WTC11 (cell line): Measurements from ENCODE around the gene POU3F1. TPM values are rescaled to one million over a fixed set of nuclear protein-coding genes. Genes with fewer than 3 reads are reported as not detected.

ENCODE experiments used
- ATAC-seq: fragments of 200-7000 bp; cut with Tn5 transposase; 2 replicates; pipeline ENCODE4 v1.10.0; 2021; ENCODE audit warnings: mild to moderate bottlenecking, moderate library complexity
- CTCF ChIA-PET: fragments of 300-600 bp; sonication (Branson Sonifier 250); formaldehyde crosslinking; loops from one replicate; lab custom pipeline; 2021; ENCODE audit warnings: antibody characterized with exemption; lab: Charles Lee
- POLR2A ChIA-PET: fragments of 350-600 bp; sonication (Branson Sonifier 250); formaldehyde crosslinking; loops from one replicate; lab custom pipeline; 2021; ENCODE audit warnings: antibody characterized with exemption; lab: Charles Lee
- DNase-seq: peaks from one replicate; pipeline ENCODE4 v3.0.0; 2021; ENCODE audit warnings: low spot score
- H3K27ac Mint-ChIP-seq: 2 replicates; pipeline ENCODE4 v1.8.0; 2021; ENCODE audit warnings: mixed read lengths
- H3K27me3 Mint-ChIP-seq: 2 replicates; pipeline ENCODE4 v1.8.0; 2021; ENCODE audit warnings: low read depth, mild to moderate bottlenecking, moderate library complexity, mixed read lengths
- H3K36me3 Mint-ChIP-seq: 2 replicates; pipeline ENCODE4 v1.8.0; 2021; ENCODE audit warnings: mixed read lengths
- H3K4me1 Mint-ChIP-seq: 2 replicates; pipeline ENCODE4 v1.8.0; 2022; ENCODE audit warnings: mixed read lengths
- H3K4me3 Mint-ChIP-seq: 2 replicates; pipeline ENCODE4 v1.8.0; 2021; ENCODE audit warnings: mild to moderate bottlenecking, moderate library complexity, mixed read lengths
- H3K9me3 Mint-ChIP-seq: 2 replicates; pipeline ENCODE4 v1.8.0; 2021; ENCODE audit warnings: mixed read lengths
- AR ChIP-seq: fragments of 250-450 bp; sonication (Bioruptor Pico); IDR thresholded peaks from 2 replicates; pipeline ENCODE4 v1.9.0; 2021; ENCODE audit warnings: mild to moderate bottlenecking
- CDX4 ChIP-seq: fragments of 250-450 bp; sonication (Bioruptor Pico); IDR thresholded peaks from 2 replicates; pipeline ENCODE4 v1.9.0; 2021; ENCODE audit warnings: moderate library complexity, mild to moderate bottlenecking, inconsistent platforms, borderline replicate concordance
- CREB1 ChIP-seq: sonication (generic); formaldehyde crosslinking; IDR thresholded peaks from 2 replicates; pipeline ENCODE4 v1.8.0; 2023; ENCODE audit warnings: mild to moderate bottlenecking, missing genetic modification reagents
- ELF4 ChIP-seq: sonication (generic); formaldehyde crosslinking; IDR thresholded peaks from 2 replicates; pipeline ENCODE4 v1.8.1; 2022; ENCODE audit warnings: low read depth, mild to moderate bottlenecking, moderate library complexity, missing genetic modification reagents
- ESRRA ChIP-seq: sonication (generic); formaldehyde crosslinking; IDR thresholded peaks from 2 replicates; pipeline ENCODE4 v1.8.1; 2022; ENCODE audit warnings: mild to moderate bottlenecking, missing genetic modification reagents, borderline replicate concordance
- GABPB1 ChIP-seq: sonication (generic); formaldehyde crosslinking; IDR thresholded peaks from 2 replicates; pipeline ENCODE4 v1.8.1; 2023; ENCODE audit warnings: mild to moderate bottlenecking, missing genetic modification reagents
- KAT7 ChIP-seq: sonication (generic); formaldehyde crosslinking; IDR thresholded peaks from 2 replicates; pipeline ENCODE4 v1.8.1; 2023; ENCODE audit warnings: missing genetic modification reagents, mild to moderate bottlenecking, borderline replicate concordance
- MXD4 ChIP-seq: fragments of 250-450 bp; sonication (Bioruptor Pico); IDR thresholded peaks from 2 replicates; pipeline ENCODE4 v1.8.0; 2021; ENCODE audit warnings: mild to moderate bottlenecking, moderate library complexity, borderline replicate concordance
- NR2C2 ChIP-seq: sonication (generic); formaldehyde crosslinking; IDR thresholded peaks from 2 replicates; pipeline ENCODE4 v1.8.0; 2022; ENCODE audit warnings: mild to moderate bottlenecking, missing genetic modification reagents
- NR3C1 ChIP-seq: sonication (generic); formaldehyde crosslinking; conservative IDR thresholded peaks from 2 replicates; pipeline ENCODE4 v1.8.1; 2023; ENCODE audit warnings: low read depth, mild to moderate bottlenecking, missing genetic modification reagents
- PREB ChIP-seq: sonication (generic); formaldehyde crosslinking; IDR thresholded peaks from 2 replicates; pipeline ENCODE4 v1.8.1; 2022; ENCODE audit warnings: mild to moderate bottlenecking, missing genetic modification reagents, moderate library complexity, borderline replicate concordance
- SMAD3 ChIP-seq: sonication (generic); formaldehyde crosslinking; IDR thresholded peaks from 2 replicates; pipeline ENCODE4 v1.8.0; 2022; ENCODE audit warnings: missing genetic modification reagents, mild to moderate bottlenecking, borderline replicate concordance
- TCF7 ChIP-seq: sonication (generic); formaldehyde crosslinking; IDR thresholded peaks from 2 replicates; pipeline ENCODE4 v1.8.0; 2022; ENCODE audit warnings: mild to moderate bottlenecking, low read depth, missing genetic modification reagents, moderate library complexity
- TEAD1 ChIP-seq: sonication (generic); formaldehyde crosslinking; IDR thresholded peaks from 2 replicates; pipeline ENCODE4 v1.8.0; 2022; ENCODE audit warnings: mild to moderate bottlenecking, missing genetic modification reagents
- ZMAT4 ChIP-seq: fragments of 250-450 bp; sonication (Bioruptor Pico); IDR thresholded peaks from 2 replicates; pipeline ENCODE4 v1.9.0; 2021; ENCODE audit warnings: mild to moderate bottlenecking
- ZNF396 ChIP-seq: fragments of 250-450 bp; sonication (Bioruptor Pico); IDR thresholded peaks from 2 replicates; pipeline ENCODE4 v1.8.0; 2021; ENCODE audit warnings: mild to moderate bottlenecking, moderate library complexity, borderline replicate concordance
- ZNF423 ChIP-seq: fragments of 250-450 bp; sonication (Bioruptor Pico); IDR thresholded peaks from 2 replicates; pipeline ENCODE4 v2.1.2; 2022; ENCODE audit warnings: mild to moderate bottlenecking, moderate library complexity
- total RNA-seq: library from RNA; stranded (reverse); gene quantifications from 3 replicates; pipeline ENCODE4 v1.2.3, GENCODE V29; 2021
- TF ChIP-seq, protein P1 (sequence below): sonication (generic); formaldehyde crosslinking; IDR thresholded peaks from 2 replicates; pipeline ENCODE4 v1.8.1; 2022; ENCODE audit warnings: low read depth, missing genetic modification reagents, borderline replicate concordance
- TF ChIP-seq, protein P2 (sequence below): sonication (generic); formaldehyde crosslinking; IDR thresholded peaks from 2 replicates; pipeline ENCODE4 v1.8.0; 2022; ENCODE audit warnings: missing genetic modification reagents

The POU3F1 gene
- total RNA-seq, 1 experiment from 2014 or later, result 18.9 TPM

GRCh38 chr1:38014724-38015424 lies 31.7 kb downstream of the POU3F1 start:
- Mint-ChIP-seq H3K27ac (no peak overlapping the region), H3K36me3 (peaks cover 35% of the 10 kb centered on the region), H3K27me3 (peaks cover 9% of the 10 kb centered on the region), H3K4me1 (peaks cover 9% of the 10 kb centered on the region), H3K9me3 (peaks cover 3% of the 10 kb centered on the region; the same call in 1 of the 2 replicates), H3K4me3 (no peak overlapping the region; the same call in 1 of the 2 replicates)
- DNase-seq (no peak), ATAC-seq (no peak)
- ChIA-PET POLR2A (no interaction called here), CTCF (interaction anchor here (0.6 to 1.0 kb wide), 3 partner anchors 13 to 475 kb away, joined by 3 to 5 read pairs (median 3); no protein-coding TSS in a partner anchor)
- TF ChIP-seq PREB, result no peak
- no peak for TF ChIP-seq MXD4 (CRISPR knock-in tag)
- no peak for TF ChIP-seq TEAD1 (CRISPR knock-in tag)
- no peak for TF ChIP-seq SMAD3
- no peak for TF ChIP-seq ZNF396 (CRISPR knock-in tag)
- no peak for TF ChIP-seq CDX4 (CRISPR knock-in tag)
- TF ChIP-seq CREB1 (CRISPR knock-in tag), result no peak
- no peak for TF ChIP-seq ESRRA (CRISPR knock-in tag)
- no peak for TF ChIP-seq NR2C2 (CRISPR knock-in tag)
- no peak for TF ChIP-seq NR3C1 (CRISPR knock-in tag)
- no peak for TF ChIP-seq GABPB1
- TF ChIP-seq TCF7, result no peak
- TF ChIP-seq ELF4 (CRISPR knock-in tag), result no peak
- TF ChIP-seq, protein P1, sequence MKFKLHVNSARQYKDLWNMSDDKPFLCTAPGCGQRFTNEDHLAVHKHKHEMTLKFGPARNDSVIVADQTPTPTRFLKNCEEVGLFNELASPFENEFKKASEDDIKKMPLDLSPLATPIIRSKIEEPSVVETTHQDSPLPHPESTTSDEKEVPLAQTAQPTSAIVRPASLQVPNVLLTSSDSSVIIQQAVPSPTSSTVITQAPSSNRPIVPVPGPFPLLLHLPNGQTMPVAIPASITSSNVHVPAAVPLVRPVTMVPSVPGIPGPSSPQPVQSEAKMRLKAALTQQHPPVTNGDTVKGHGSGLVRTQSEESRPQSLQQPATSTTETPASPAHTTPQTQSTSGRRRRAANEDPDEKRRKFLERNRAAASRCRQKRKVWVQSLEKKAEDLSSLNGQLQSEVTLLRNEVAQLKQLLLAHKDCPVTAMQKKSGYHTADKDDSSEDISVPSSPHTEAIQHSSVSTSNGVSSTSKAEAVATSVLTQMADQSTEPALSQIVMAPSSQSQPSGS (CRISPR knock-in tag), result no peak
- no peak for TF ChIP-seq ZMAT4 (CRISPR knock-in tag)
- no peak for TF ChIP-seq KAT7
- TF ChIP-seq AR (CRISPR knock-in tag), result no peak
- TF ChIP-seq, protein P2, sequence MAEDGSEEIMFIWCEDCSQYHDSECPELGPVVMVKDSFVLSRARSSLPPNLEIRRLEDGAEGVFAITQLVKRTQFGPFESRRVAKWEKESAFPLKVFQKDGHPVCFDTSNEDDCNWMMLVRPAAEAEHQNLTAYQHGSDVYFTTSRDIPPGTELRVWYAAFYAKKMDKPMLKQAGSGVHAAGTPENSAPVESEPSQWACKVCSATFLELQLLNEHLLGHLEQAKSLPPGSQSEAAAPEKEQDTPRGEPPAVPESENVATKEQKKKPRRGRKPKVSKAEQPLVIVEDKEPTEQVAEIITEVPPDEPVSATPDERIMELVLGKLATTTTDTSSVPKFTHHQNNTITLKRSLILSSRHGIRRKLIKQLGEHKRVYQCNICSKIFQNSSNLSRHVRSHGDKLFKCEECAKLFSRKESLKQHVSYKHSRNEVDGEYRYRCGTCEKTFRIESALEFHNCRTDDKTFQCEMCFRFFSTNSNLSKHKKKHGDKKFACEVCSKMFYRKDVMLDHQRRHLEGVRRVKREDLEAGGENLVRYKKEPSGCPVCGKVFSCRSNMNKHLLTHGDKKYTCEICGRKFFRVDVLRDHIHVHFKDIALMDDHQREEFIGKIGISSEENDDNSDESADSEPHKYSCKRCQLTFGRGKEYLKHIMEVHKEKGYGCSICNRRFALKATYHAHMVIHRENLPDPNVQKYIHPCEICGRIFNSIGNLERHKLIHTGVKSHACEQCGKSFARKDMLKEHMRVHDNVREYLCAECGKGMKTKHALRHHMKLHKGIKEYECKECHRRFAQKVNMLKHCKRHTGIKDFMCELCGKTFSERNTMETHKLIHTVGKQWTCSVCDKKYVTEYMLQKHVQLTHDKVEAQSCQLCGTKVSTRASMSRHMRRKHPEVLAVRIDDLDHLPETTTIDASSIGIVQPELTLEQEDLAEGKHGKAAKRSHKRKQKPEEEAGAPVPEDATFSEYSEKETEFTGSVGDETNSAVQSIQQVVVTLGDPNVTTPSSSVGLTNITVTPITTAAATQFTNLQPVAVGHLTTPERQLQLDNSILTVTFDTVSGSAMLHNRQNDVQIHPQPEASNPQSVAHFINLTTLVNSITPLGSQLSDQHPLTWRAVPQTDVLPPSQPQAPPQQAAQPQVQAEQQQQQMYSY (CRISPR knock-in tag), result no peak
- TF ChIP-seq ZNF423, result no peak
